Measurements from ENCODE around the gene MAGEF1.
A peak's percentile ranks its signal among the peaks of the same experiment; 100 is the strongest.

The MAGEF1 gene

GRCh38 chr3:184717399-184717983, 5.6 kb upstream of the MAGEF1 start:
- Mint-ChIP-seq H3K27me3 (no peaks in the 10 kb centered on the region), H3K4me1 (ENCODE audit: low read depth) (peaks cover 1% of the 10 kb centered on the region), H3K27ac (no peak overlapping the region), H3K9me3 (no peaks in the 10 kb centered on the region), H3K4me3 (no peak overlapping the region), H3K36me3 (ENCODE audit: low read depth) (no peaks in the 10 kb centered on the region)
- no peak for DNase-seq

GRCh38 chr3:184716622-184717398, 4.9 kb upstream of the MAGEF1 start:
- no peak overlapping the region for H3K27ac Mint-ChIP-seq
- no peaks in the 10 kb centered on the region for H3K27me3 Mint-ChIP-seq
- peaks cover 7% of the 10 kb centered on the region for H3K4me1 Mint-ChIP-seq (ENCODE audit: low read depth)
- no peaks in the 10 kb centered on the region for H3K36me3 Mint-ChIP-seq (ENCODE audit: low read depth)
- no peak overlapping the region for H3K4me3 Mint-ChIP-seq
- H3K9me3 Mint-ChIP-seq: no peaks in the 10 kb centered on the region
- DNase-seq: no peak

GRCh38 chr3:184715943-184716621, 4.2 kb upstream of the MAGEF1 start:
- no peak overlapping the region for H3K27ac Mint-ChIP-seq
- no peak for DNase-seq

GRCh38 chr3:184713521-184713920, 1.7 kb upstream of the MAGEF1 start:
- H3K27me3 Mint-ChIP-seq: no peaks in the 10 kb centered on the region
- H3K4me1 Mint-ChIP-seq (ENCODE audit: low read depth): peaks cover 25% of the 10 kb centered on the region
- H3K36me3 Mint-ChIP-seq (ENCODE audit: low read depth): peaks cover 25% of the 10 kb centered on the region
- no peak overlapping the region for H3K4me3 Mint-ChIP-seq
- H3K9me3 Mint-ChIP-seq: no peaks in the 10 kb centered on the region
- no peak overlapping the region for H3K27ac Mint-ChIP-seq
- DNase-seq: no peak

More at GRCh38 chr3:184715943-184716621, 4.2 kb upstream of the MAGEF1 start:
- H3K4me1 Mint-ChIP-seq (ENCODE audit: low read depth): peaks cover 9% of the 10 kb centered on the region
- H3K9me3 Mint-ChIP-seq: no peaks in the 10 kb centered on the region
- H3K4me3 Mint-ChIP-seq: no peak overlapping the region
- H3K27me3 Mint-ChIP-seq: no peaks in the 10 kb centered on the region
- H3K36me3 Mint-ChIP-seq (ENCODE audit: low read depth): peaks cover 3% of the 10 kb centered on the region

- Mint-ChIP-seq H3K4me3 (no peak overlapping the region), H3K4me1 (ENCODE audit: low read depth) (peaks cover 30% of the 10 kb centered on the region), H3K27me3 (no peaks in the 10 kb centered on the region)
Measured at GRCh38 chr3:184713040-184713355, 1.1 kb upstream of the MAGEF1 start.

GRCh38 chr3:184712248-184713039, 580 bp upstream of the MAGEF1 start:
- H3K9me3 Mint-ChIP-seq: no peaks in the 10 kb centered on the region
- no peaks in the 10 kb centered on the region for H3K27me3 Mint-ChIP-seq
- peak overlapping the region; percentile 94 for H3K4me3 Mint-ChIP-seq
- peaks cover 33% of the 10 kb centered on the region for H3K4me1 Mint-ChIP-seq (ENCODE audit: low read depth)
- peaks cover 35% of the 10 kb centered on the region for H3K36me3 Mint-ChIP-seq (ENCODE audit: low read depth)
- H3K27ac Mint-ChIP-seq: peak overlapping the region; percentile 97
- DNase-seq: no peak

More at GRCh38 chr3:184713040-184713355, 1.1 kb upstream of the MAGEF1 start:
- DNase-seq: no peak
- Mint-ChIP-seq H3K36me3 (ENCODE audit: low read depth) (peaks cover 31% of the 10 kb centered on the region), H3K9me3 (no peaks in the 10 kb centered on the region), H3K27ac (no peak overlapping the region)

GRCh38 chr3:184710870-184711492, 883 bp downstream of the MAGEF1 start:
- peak; percentile 33 for DNase-seq
- Mint-ChIP-seq H3K27me3 (no peaks in the 10 kb centered on the region), H3K4me3 (peak overlapping the region; percentile 94), H3K27ac (peak overlapping the region; percentile 97), H3K9me3 (no peaks in the 10 kb centered on the region), H3K36me3 (ENCODE audit: low read depth) (peaks cover 42% of the 10 kb centered on the region), H3K4me1 (ENCODE audit: low read depth) (peaks cover 43% of the 10 kb centered on the region)

- peaks cover 20% of the 10 kb centered on the region for H3K4me1 Mint-ChIP-seq (ENCODE audit: low read depth)
- H3K9me3 Mint-ChIP-seq: peaks cover 3% of the 10 kb centered on the region
- no peaks in the 10 kb centered on the region for H3K27me3 Mint-ChIP-seq
- no peak overlapping the region for H3K27ac Mint-ChIP-seq
- H3K4me3 Mint-ChIP-seq: no peak overlapping the region
- H3K36me3 Mint-ChIP-seq (ENCODE audit: low read depth): peaks cover 16% of the 10 kb centered on the region
- DNase-seq: no peak
Measured at GRCh38 chr3:184703657-184704056, 8.2 kb downstream of the MAGEF1 start.

GRCh38 chr3:184700759-184701158, 11.1 kb downstream of the MAGEF1 start:
- Mint-ChIP-seq H3K4me3 (no peak overlapping the region), H3K36me3 (ENCODE audit: low read depth) (no peaks in the 10 kb centered on the region), H3K9me3 (peaks cover 3% of the 10 kb centered on the region), H3K27me3 (no peaks in the 10 kb centered on the region), H3K27ac (no peak overlapping the region), H3K4me1 (ENCODE audit: low read depth) (peaks cover 2% of the 10 kb centered on the region)
- DNase-seq: no peak

GRCh38 chr3:184697845-184698244, 14.0 kb downstream of the MAGEF1 start:
- no peak overlapping the region for H3K4me3 Mint-ChIP-seq
- no peaks in the 10 kb centered on the region for H3K4me1 Mint-ChIP-seq (ENCODE audit: low read depth)
- no peaks in the 10 kb centered on the region for H3K36me3 Mint-ChIP-seq (ENCODE audit: low read depth)
- H3K27ac Mint-ChIP-seq: no peak overlapping the region
- DNase-seq: no peak
- H3K27me3 Mint-ChIP-seq: no peaks in the 10 kb centered on the region
- H3K9me3 Mint-ChIP-seq: peaks cover 3% of the 10 kb centered on the region

- H3K36me3 Mint-ChIP-seq (ENCODE audit: low read depth): no peaks in the 10 kb centered on the region
- peaks cover 3% of the 10 kb centered on the region for H3K9me3 Mint-ChIP-seq
- DNase-seq: no peak
- no peak overlapping the region for H3K4me3 Mint-ChIP-seq
- no peak overlapping the region for H3K27ac Mint-ChIP-seq
- H3K4me1 Mint-ChIP-seq (ENCODE audit: low read depth): no peaks in the 10 kb centered on the region
- no peaks in the 10 kb centered on the region for H3K27me3 Mint-ChIP-seq
Measured at GRCh38 chr3:184696697-184697096, 15.2 kb downstream of the MAGEF1 start.

- Mint-ChIP-seq H3K4me1 (ENCODE audit: low read depth) (no peaks in the 10 kb centered on the region), H3K9me3 (no peaks in the 10 kb centered on the region), H3K27ac (no peak overlapping the region), H3K36me3 (ENCODE audit: low read depth) (no peaks in the 10 kb centered on the region), H3K4me3 (no peak overlapping the region), H3K27me3 (peaks cover 3% of the 10 kb centered on the region)
- no peak for DNase-seq
Measured at GRCh38 chr3:184694716-184695115, 17.1 kb downstream of the MAGEF1 start.

GRCh38 chr3:184694133-184694665, 17.7 kb downstream of the MAGEF1 start:
- no peaks in the 10 kb centered on the region for H3K9me3 Mint-ChIP-seq
- no peaks in the 10 kb centered on the region for H3K36me3 Mint-ChIP-seq (ENCODE audit: low read depth)
- no peak overlapping the region for H3K27ac Mint-ChIP-seq
- DNase-seq: no peak
- no peaks in the 10 kb centered on the region for H3K4me1 Mint-ChIP-seq (ENCODE audit: low read depth)
- H3K27me3 Mint-ChIP-seq: peaks cover 3% of the 10 kb centered on the region
- no peak overlapping the region for H3K4me3 Mint-ChIP-seq
